Neutrophil (primary cell): Measurements from ENCODE around the gene PEX16.

Experiments used
- H3K27ac ChIP-seq: fragments of 200-600 bp; sonication (generic); 2 replicates; pipeline ENCODE4 v1.5.1; 2016; ENCODE audit warnings: mild to moderate bottlenecking, moderate library complexity
- H3K27me3 ChIP-seq: fragments of 200-600 bp; sonication (generic); 2 replicates; pipeline ENCODE4 v1.6.0; 2016; ENCODE audit warnings: mild to moderate bottlenecking
- H3K36me3 ChIP-seq: fragments of 200-600 bp; sonication (generic); 2 replicates; pipeline ENCODE4 v1.5.1; 2017
- H3K4me1 ChIP-seq, 2 experiments: fragments of 200-600 bp in 1 of 2; sonication (generic) in 1 of 2; 1 replicate in 1 of 2; 2 replicates in 1 of 2; pipeline versions ENCODE4 v1.5.1 to v1.6.1; 2013 to 2016; ENCODE audit warnings: low read depth in 1 of 2, low read length in 1 of 2, mild to moderate bottlenecking in 1 of 2, moderate library complexity in 1 of 2; ENCODE audit not compliant: control insufficient read depth in 1 of 2, insufficient read depth in 1 of 2
- H3K4me3 ChIP-seq, 2 experiments: fragments of 200-600 bp in 1 of 2; sonication (generic) in 1 of 2; 1 replicate in 1 of 2; 2 replicates in 1 of 2; pipeline ENCODE4 v1.5.1; 2013 to 2016; ENCODE audit warnings: low read depth in 1 of 2, low read length in 1 of 2, mild to moderate bottlenecking in 1 of 2, moderate library complexity in 1 of 2
- H3K9me3 ChIP-seq: fragments of 200-600 bp; sonication (generic); 2 replicates; pipeline ENCODE4 v1.5.1; 2016
- TF ChIP-seq, protein P1 (sequence below): fragments of 200-600 bp; sonication (generic); IDR thresholded peaks from 2 replicates; pipeline ENCODE4 v1.5.1; 2016; ENCODE audit warnings: antibody characterized with exemption

Gene PEX16

DNA sequence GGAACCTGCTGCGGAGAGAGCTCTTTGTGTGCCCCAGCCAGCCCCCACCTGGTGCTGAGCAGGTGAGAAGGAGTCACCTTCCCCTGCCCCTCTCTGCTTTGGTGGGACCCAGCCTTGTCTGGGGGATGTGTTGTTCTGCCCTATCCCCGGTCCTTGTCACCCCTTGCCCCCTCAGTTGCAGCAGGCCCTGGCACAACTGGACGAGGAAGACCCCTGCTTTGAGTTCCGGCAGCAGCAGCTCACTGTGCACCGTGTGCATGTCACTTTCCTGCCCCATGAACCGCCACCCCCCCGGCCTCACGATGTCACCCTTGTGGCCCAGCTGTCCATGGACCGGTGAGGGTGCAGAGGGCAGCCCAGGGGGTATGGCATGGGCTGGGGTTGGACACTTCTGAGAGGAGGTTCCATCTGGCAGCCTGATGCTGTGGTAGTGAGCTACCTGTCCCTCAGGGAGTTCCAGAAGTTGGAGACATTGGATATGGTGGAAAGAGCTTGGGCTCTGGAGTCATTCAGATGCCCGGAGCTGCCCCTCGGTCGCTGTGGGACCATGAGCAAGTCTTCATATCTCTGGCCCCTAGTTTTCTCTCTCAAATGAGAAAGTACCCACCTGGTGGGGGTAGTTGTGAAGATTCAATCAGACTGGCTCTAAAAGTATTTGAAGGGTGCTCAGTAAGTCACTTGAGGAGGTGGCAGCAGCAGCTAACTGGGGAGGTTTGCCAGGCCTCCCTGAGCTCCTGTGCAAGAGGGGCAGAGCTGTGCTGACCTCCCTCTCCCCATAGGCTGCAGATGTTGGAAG, 9.1 kb upstream of the PEX16 start:
- Histone ChIP-seq H3K4me1 (peaks cover 27 to 45% of the 10 kb centered on the region in 2 experiments), H3K27me3 (peaks cover 44% of the 10 kb centered on the region), H3K36me3 (peaks cover 13% of the 10 kb centered on the region), H3K9me3 (no peaks in the 10 kb centered on the region), H3K27ac (no peak overlapping the region), H3K4me3 (no peak overlapping the region)
- TF ChIP-seq, protein P1, sequence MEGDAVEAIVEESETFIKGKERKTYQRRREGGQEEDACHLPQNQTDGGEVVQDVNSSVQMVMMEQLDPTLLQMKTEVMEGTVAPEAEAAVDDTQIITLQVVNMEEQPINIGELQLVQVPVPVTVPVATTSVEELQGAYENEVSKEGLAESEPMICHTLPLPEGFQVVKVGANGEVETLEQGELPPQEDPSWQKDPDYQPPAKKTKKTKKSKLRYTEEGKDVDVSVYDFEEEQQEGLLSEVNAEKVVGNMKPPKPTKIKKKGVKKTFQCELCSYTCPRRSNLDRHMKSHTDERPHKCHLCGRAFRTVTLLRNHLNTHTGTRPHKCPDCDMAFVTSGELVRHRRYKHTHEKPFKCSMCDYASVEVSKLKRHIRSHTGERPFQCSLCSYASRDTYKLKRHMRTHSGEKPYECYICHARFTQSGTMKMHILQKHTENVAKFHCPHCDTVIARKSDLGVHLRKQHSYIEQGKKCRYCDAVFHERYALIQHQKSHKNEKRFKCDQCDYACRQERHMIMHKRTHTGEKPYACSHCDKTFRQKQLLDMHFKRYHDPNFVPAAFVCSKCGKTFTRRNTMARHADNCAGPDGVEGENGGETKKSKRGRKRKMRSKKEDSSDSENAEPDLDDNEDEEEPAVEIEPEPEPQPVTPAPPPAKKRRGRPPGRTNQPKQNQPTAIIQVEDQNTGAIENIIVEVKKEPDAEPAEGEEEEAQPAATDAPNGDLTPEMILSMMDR = no peak

DNA sequence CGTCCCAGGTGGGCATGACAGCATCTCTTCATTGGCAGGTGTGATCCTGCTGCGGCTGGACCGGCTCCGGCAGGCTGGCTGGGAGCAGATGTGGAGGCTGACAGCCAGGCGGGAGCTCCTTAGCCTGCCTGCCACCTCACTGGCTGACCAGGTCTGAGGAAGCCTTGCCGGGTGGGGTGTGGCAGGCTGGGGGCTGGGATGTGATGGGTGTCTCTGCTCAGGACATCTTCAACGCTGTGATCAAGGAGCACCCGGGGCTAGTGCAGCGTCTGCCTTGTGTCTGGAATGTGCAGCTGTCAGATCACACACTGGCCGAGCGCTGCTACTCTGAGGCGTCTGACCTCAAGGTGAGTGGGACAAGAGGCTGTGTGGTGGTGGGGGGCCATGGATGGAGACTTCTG, 8.3 kb upstream of the PEX16 start:
- H3K4me1 ChIP-seq = peaks cover 20 to 38% of the 10 kb centered on the region in 2 experiments
- peaks cover 5% of the 10 kb centered on the region for H3K36me3 ChIP-seq
- H3K27ac ChIP-seq = no peak overlapping the region
- TF ChIP-seq, protein P1 = no peak
- no peaks in the 10 kb centered on the region for H3K9me3 ChIP-seq
- H3K27me3 ChIP-seq = peaks cover 52% of the 10 kb centered on the region
- H3K4me3 ChIP-seq = no peak overlapping the region

DNA sequence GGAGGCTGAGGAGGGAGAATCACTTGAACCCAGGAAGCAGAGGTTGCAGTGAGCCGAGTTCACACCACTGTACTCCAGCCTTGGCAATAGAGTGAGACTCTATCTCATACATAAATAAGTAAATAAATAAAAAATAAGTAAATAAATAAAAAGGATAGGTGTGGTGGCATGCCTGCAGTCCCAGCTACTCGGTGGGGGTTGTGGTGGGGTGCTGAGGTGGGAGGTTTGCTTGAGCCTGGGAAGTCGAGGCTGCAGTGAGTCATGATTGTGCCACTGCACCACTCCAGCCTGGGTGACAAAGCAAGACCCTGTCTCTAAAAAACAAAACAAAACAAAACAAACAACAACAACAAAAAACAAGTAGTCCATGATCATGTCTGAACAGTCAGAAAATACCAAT, 7.9 kb upstream of the PEX16 start:
- H3K9me3 ChIP-seq = no peaks in the 10 kb centered on the region
- peaks cover 56% of the 10 kb centered on the region for H3K27me3 ChIP-seq
- H3K4me3 ChIP-seq = no peak overlapping the region
- H3K4me1 ChIP-seq = peaks cover 18 to 33% of the 10 kb centered on the region in 2 experiments
- H3K36me3 ChIP-seq = peaks cover under 1% of the 10 kb centered on the region
- no peak overlapping the region for H3K27ac ChIP-seq
- TF ChIP-seq, protein P1 = no peak

DNA sequence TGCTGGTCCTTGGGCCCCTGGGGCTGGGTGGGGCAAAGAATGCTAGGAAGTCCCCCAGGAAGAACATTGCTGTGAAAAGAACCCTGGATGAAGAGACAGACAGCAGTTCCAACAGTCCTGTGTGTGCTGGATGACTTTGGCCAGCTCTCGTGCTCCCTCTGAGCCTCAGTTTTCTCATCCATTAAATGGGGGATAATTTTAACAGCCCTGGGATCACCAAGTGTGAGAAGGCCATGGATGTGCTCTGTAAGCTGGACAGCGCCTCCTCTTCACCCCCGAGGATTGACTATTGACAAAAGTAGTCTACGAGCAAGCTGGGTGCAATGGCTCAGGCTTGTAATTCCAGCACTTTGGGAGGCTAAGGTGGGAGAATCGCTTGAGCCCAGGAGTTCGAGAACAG, 7.2 kb upstream of the PEX16 start:
- Histone ChIP-seq H3K9me3 (no peaks in the 10 kb centered on the region), H3K27me3 (peaks cover 62% of the 10 kb centered on the region), H3K36me3 (no peaks in the 10 kb centered on the region), H3K4me1 (peaks cover 16 to 27% of the 10 kb centered on the region in 2 experiments), H3K27ac (no peak overlapping the region), H3K4me3 (no peak overlapping the region)
- TF ChIP-seq, protein P1 = no peak

DNA sequence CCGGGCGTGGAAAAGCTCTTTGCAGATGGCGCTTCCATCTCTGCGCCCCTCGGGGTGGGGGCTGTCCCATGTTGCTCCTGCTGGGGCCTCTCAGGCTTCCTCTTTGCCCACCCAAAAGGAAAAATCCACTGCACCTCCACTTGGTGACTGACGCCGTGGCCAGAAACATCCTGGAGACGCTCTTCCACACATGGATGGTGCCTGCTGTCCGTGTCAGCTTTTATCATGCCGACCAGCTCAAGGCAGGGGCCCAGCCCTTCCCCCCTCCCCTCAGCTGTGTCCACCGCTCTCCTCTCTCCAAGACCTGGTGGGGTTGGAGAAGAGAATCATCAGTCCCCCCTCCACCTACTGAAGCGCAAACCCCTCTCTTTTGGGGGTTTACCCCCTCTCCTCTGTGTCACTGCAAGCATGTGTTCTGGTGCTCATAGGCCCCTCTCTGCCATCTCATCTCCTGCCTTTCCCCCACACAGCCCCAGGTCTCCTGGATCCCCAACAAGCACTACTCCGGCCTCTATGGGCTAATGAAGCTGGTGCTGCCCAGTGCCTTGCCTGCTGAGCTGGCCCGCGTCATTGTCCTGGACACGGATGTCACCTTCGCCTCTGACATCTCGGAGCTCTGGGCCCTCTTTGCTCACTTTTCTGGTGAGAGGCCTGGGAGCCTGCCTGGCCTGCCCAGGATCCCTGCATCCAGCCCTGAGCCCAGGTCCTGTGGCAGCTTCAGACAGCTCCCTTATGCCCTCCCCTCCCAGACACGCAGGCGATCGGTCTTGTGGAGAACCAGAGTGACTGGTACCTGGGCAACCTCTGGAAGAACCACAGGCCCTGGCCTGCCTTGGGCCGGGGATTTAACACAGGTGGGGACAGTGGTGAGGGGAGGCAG, 6.6 kb upstream of the PEX16 start:
- H3K27me3 ChIP-seq = peaks cover 66% of the 10 kb centered on the region
- H3K9me3 ChIP-seq = no peaks in the 10 kb centered on the region
- no peaks in the 10 kb centered on the region for H3K36me3 ChIP-seq
- H3K4me1 ChIP-seq = peaks cover 16 to 21% of the 10 kb centered on the region in 2 experiments
- TF ChIP-seq, protein P1 = no peak
- no peak overlapping the region for H3K27ac ChIP-seq
- no peak overlapping the region for H3K4me3 ChIP-seq
